ENCODE measurements around the gene DACT1. TPM values are rescaled to one million over a fixed set of nuclear protein-coding genes. Genes with fewer than 3 reads are reported as not detected.

Gene DACT1
- total RNA-seq, 2 experiments from 2014 or later = 8.8 to 8.9 TPM

GRCh38 chr14:58647777-58648176, 10.0 kb downstream of the DACT1 start:
- Mint-ChIP-seq H3K4me3 (no peak overlapping the region), H3K27me3 (no peaks in the 10 kb centered on the region), H3K4me1 (no peaks in the 10 kb centered on the region), H3K27ac (no peak overlapping the region), H3K36me3 (ENCODE audit: low read depth) (peaks cover 15% of the 10 kb centered on the region), H3K9me3 (ENCODE audit: low read depth) (no peaks in the 10 kb centered on the region)
- ChIA-PET POLR2A (no interaction called here), CTCF (interaction anchor here (0.7 kb wide), 1 partner anchor 23 kb away, joined by 3 read pairs; no protein-coding TSS in a partner anchor)
- no peak for ATAC-seq
- no peak for DNase-seq
- intact Hi-C loops (cut with DNase I, micrococcal nuclease) = no loop called here

GRCh38 chr14:58650857-58651256, 13.1 kb downstream of the DACT1 start:
- Mint-ChIP-seq H3K27me3 (peaks cover 1% of the 10 kb centered on the region), H3K27ac (no peak overlapping the region), H3K4me1 (no peaks in the 10 kb centered on the region), H3K9me3 (ENCODE audit: low read depth) (no peaks in the 10 kb centered on the region), H3K36me3 (ENCODE audit: low read depth) (peaks cover 6% of the 10 kb centered on the region), H3K4me3 (no peak overlapping the region)
- ChIA-PET CTCF (interaction anchor here (1.2 to 2.2 kb wide), 4 partner anchors 10 to 150 kb away, joined by 3 to 8 read pairs (median 5); no protein-coding TSS in a partner anchor), POLR2A (interaction anchor here (0.6 kb wide), 1 partner anchor 525 kb away, joined by 3 read pairs; no protein-coding TSS in a partner anchor)
- intact Hi-C loops (cut with DNase I, micrococcal nuclease) = loop anchor here in 1 of 2 experiments (10.0 kb wide), 1 partner anchor 74 kb away; no protein-coding TSS in a partner anchor
- ATAC-seq (no peak), DNase-seq (no peak)

DNA sequence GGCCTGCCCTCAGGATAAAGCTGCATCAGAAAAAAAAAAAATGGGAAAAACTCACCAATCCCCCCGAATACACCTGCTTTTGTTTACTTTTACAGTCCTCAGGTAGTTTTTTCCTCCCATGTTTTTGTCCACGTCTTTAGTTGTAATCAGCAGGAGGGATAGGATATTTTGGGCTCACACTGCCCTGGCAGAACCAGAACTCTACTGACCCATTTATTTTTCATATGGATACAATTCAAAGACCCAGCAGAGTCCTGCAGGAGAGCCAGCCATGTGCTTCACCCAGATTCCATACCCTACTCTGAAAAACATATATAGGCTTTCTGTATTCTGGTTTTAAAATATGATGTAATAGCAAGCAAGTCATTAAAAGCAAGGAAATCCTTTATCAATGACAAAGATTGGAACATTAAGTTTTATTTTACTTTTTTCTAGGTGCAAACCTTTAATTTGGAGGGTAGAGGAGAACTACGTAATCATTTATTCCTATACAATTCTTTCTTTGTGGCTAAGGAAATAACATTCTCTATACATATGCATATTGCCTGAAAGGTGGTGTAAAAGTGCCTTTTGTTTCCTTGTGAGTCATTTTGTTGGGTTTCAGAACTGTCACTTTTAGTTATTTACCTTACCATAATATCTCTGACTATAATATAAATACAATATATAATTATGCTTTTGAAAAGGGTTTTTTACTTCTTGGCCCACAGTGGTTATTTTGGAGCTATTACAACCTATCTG, 19.1 kb downstream of the DACT1 start:
- no peak for ATAC-seq
- Mint-ChIP-seq H3K36me3 (ENCODE audit: low read depth) (no peaks in the 10 kb centered on the region), H3K9me3 (ENCODE audit: low read depth) (no peaks in the 10 kb centered on the region), H3K4me1 (peaks cover 4% of the 10 kb centered on the region), H3K27ac (no peak overlapping the region), H3K27me3 (peaks cover 1% of the 10 kb centered on the region), H3K4me3 (no peak overlapping the region)
- intact Hi-C loops (cut with DNase I, micrococcal nuclease) = loop anchor here in 1 of 2 experiments (10.0 kb wide), 1 partner anchor 68 kb away; no protein-coding TSS in a partner anchor
- no peak for DNase-seq
- CTCF ChIA-PET = interaction anchor here (1.0 kb wide), 1 partner anchor 14 kb away, joined by 3 read pairs; no protein-coding TSS in a partner anchor
- POLR2A ChIA-PET = no interaction called here

DNA sequence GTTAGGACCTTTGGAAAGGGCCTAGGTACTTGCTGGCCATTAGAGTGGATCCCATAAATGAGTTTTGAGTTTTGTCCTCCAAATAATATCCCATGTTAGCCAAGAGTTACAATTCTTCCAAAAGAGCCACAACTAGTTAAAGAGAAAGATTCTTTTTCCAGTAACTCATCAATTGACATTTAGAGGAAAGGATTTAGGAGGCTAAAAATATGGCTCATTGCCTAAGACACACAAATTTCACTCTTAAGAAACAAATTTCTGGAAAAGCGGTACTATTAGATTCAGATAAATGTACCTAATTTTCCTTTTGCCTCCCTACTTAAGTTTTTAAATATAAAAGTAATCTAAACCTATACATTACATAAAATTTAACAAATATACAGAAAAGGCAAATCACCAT, 21.3 kb downstream of the DACT1 start:
- ChIA-PET CTCF (no interaction called here), POLR2A (no interaction called here)
- H3K4me3 Mint-ChIP-seq = no peak overlapping the region
- no peaks in the 10 kb centered on the region for H3K9me3 Mint-ChIP-seq (ENCODE audit: low read depth)
- no peak for ATAC-seq
- H3K27me3 Mint-ChIP-seq = no peaks in the 10 kb centered on the region
- DNase-seq = no peak
- peaks cover 14% of the 10 kb centered on the region for H3K4me1 Mint-ChIP-seq
- intact Hi-C loops (cut with DNase I, micrococcal nuclease) = loop anchor here in 1 of 2 experiments (10.0 kb wide), 1 partner anchor 66 kb away; no protein-coding TSS in a partner anchor
- H3K27ac Mint-ChIP-seq = no peak overlapping the region
- H3K36me3 Mint-ChIP-seq (ENCODE audit: low read depth) = no peaks in the 10 kb centered on the region

DNA sequence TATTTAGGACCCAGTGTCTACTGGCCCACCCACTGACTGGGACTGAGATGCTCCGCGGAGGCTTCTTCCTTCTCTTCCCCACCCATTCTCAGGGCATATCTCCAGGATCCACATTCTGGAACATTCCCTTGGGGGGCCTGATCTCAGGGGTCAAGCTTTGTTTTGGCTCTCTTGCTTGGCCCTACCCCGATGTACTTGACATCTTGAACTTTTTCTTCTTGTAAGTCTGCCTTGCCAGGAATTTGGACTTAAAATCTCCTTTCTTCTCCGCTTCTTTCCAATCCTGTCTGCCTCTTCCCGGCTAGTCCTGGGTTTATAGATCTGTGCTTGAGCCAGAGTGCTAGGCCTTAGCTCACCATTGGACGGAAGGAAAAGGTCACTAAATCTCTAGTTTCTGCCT, 22.1 kb downstream of the DACT1 start:
- no peaks in the 10 kb centered on the region for H3K9me3 Mint-ChIP-seq (ENCODE audit: low read depth)
- no peak for DNase-seq
- no peak overlapping the region for H3K27ac Mint-ChIP-seq
- no peaks in the 10 kb centered on the region for H3K27me3 Mint-ChIP-seq
- ATAC-seq = no peak
- ChIA-PET POLR2A (no interaction called here), CTCF (interaction anchor here (0.9 kb wide), 1 partner anchor 21 kb away, joined by 4 read pairs; no protein-coding TSS in a partner anchor)
- no peaks in the 10 kb centered on the region for H3K36me3 Mint-ChIP-seq (ENCODE audit: low read depth)
- no peak overlapping the region for H3K4me3 Mint-ChIP-seq
- intact Hi-C loops (cut with DNase I, micrococcal nuclease) = loop anchor here in 1 of 2 experiments (10.0 kb wide), 1 partner anchor 65 kb away; no protein-coding TSS in a partner anchor
- peaks cover 14% of the 10 kb centered on the region for H3K4me1 Mint-ChIP-seq

- Mint-ChIP-seq H3K27ac (no peak overlapping the region), H3K4me1 (peaks cover 14% of the 10 kb centered on the region), H3K4me3 (no peak overlapping the region), H3K27me3 (no peaks in the 10 kb centered on the region), H3K9me3 (ENCODE audit: low read depth) (no peaks in the 10 kb centered on the region), H3K36me3 (ENCODE audit: low read depth) (no peaks in the 10 kb centered on the region)
- POLR2A ChIA-PET = no interaction called here
- DNase-seq (no peak), ATAC-seq (no peak)
- intact Hi-C loops (cut with DNase I, micrococcal nuclease) = no loop called here
- CTCF ChIA-PET = interaction anchor here (0.9 kb wide), 1 partner anchor 22 kb away, joined by 4 read pairs; no protein-coding TSS in a partner anchor
Observed at GRCh38 chr14:58660407-58660806, 22.6 kb downstream of the DACT1 start.

- intact Hi-C loops (cut with DNase I, micrococcal nuclease) = no loop called here
- Mint-ChIP-seq H3K27ac (peak overlapping the region; percentile 55), H3K36me3 (ENCODE audit: low read depth) (no peaks in the 10 kb centered on the region), H3K27me3 (no peaks in the 10 kb centered on the region), H3K9me3 (ENCODE audit: low read depth) (no peaks in the 10 kb centered on the region), H3K4me1 (peaks cover 22% of the 10 kb centered on the region), H3K4me3 (no peak overlapping the region)
- POLR2A ChIA-PET = interaction anchor here (0.7 kb wide), 2 partner anchors 235 to 578 kb away, joined by 3 to 5 read pairs; partner anchors contain the start of gene TIMM9
- CTCF ChIA-PET = interaction anchor here (0.9 to 2.1 kb wide), 4 partner anchors 9 to 23 kb away, joined by 4 to 5 read pairs (median 4); no protein-coding TSS in a partner anchor
- ATAC-seq (peak; percentile 66), DNase-seq (no peak)
Observed at GRCh38 chr14:58662018-58662417, 24.3 kb downstream of the DACT1 start.

GRCh38 chr14:58662759-58663158, 25.0 kb downstream of the DACT1 start:
- Mint-ChIP-seq H3K36me3 (ENCODE audit: low read depth) (no peaks in the 10 kb centered on the region), H3K9me3 (ENCODE audit: low read depth) (no peaks in the 10 kb centered on the region), H3K27me3 (no peaks in the 10 kb centered on the region), H3K4me3 (no peak overlapping the region), H3K27ac (no peak overlapping the region), H3K4me1 (peaks cover 22% of the 10 kb centered on the region)
- DNase-seq = no peak
- ChIA-PET CTCF (interaction anchor here (1.4 to 2.1 kb wide), 3 partner anchors 8 to 24 kb away, joined by 4 to 5 read pairs (median 4); no protein-coding TSS in a partner anchor), POLR2A (interaction anchor here (0.7 kb wide), 1 partner anchor 577 kb away, joined by 5 read pairs; no protein-coding TSS in a partner anchor)
- no peak for ATAC-seq
- intact Hi-C loops (cut with DNase I, micrococcal nuclease) = no loop called here

DNA sequence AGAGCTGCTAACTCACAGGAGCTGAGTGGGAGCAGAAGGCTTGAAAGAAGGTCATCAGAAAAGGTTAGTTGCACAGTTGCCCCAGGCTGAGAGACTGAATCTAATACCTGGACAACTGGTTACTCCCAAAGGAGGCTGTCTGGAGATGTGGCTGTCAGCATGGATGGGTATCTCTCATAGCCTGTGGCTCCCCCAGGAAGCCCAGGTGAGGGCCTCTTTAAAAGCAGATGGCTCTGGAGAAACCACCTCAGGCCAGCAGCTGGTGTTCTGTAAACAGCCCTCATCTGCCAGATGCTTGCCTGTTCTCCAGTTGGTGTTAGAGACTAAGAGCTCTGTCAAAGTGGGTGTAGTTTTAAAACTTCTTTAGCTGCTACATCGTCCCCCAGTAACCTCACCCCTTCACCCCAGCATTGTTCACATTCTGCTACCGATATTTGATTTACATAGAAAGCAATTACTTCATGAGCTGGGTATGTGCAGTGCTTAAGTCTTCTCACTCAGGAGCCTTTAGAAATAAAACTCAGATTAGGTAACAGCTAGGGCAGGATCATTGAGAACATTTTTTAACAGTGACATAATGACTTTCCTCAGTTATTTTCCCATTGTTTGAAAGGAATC, 25.8 kb downstream of the DACT1 start:
- H3K36me3 Mint-ChIP-seq (ENCODE audit: low read depth) = no peaks in the 10 kb centered on the region
- intact Hi-C loops (cut with DNase I, micrococcal nuclease) = no loop called here
- peaks cover 22% of the 10 kb centered on the region for H3K4me1 Mint-ChIP-seq
- DNase-seq = no peak
- POLR2A ChIA-PET = interaction anchor here (0.6 kb wide), 1 partner anchor 12 kb away, joined by 4 read pairs; no protein-coding TSS in a partner anchor
- CTCF ChIA-PET = interaction anchor here (1.8 kb wide), 1 partner anchor 12 kb away, joined by 5 read pairs; no protein-coding TSS in a partner anchor
- H3K27ac Mint-ChIP-seq = no peak overlapping the region
- no peaks in the 10 kb centered on the region for H3K27me3 Mint-ChIP-seq
- no peak for ATAC-seq
- no peaks in the 10 kb centered on the region for H3K9me3 Mint-ChIP-seq (ENCODE audit: low read depth)
- H3K4me3 Mint-ChIP-seq = no peak overlapping the region

DNA sequence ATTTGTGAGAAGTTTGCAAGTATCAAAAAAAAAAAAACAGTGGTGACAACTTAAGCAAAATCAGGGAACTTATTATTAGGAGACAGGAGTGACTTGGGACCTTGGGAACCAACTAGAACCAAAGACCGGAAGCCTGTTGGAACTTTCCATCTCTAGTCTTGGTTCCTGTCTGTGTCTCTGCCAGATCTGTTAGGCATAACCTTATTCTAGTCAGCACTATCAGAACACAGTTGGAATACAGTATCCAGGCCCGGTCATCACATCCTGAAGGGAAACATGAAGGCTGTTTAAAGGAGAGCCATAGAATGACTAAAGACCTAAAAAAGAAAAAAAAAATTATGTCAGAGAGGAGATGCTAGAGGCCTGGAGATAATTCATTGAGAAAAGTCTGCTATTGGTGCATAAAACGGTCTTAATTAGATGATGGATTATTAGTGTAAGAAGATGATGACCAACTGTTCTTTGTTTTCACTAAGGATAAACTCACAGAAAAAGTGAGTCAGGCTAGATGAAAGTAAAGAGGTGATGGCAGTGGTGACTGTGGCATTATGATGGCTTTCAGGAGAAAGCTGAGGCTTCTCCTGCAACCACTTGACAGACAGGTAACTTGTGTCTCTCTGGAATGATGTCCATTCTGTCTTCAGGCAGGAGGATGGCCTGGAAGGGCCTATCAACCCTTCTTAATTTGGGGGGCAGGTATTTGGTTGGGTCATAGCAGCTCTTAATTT, 28.2 kb downstream of the DACT1 start:
- Mint-ChIP-seq H3K9me3 (ENCODE audit: low read depth) (no peaks in the 10 kb centered on the region), H3K36me3 (ENCODE audit: low read depth) (no peaks in the 10 kb centered on the region), H3K4me1 (peaks cover 22% of the 10 kb centered on the region), H3K4me3 (no peak overlapping the region), H3K27me3 (no peaks in the 10 kb centered on the region), H3K27ac (no peak overlapping the region)
- ATAC-seq = peak; percentile 47
- DNase-seq = no peak
- intact Hi-C loops (cut with DNase I, micrococcal nuclease) = no loop called here
- POLR2A ChIA-PET = no interaction called here
- CTCF ChIA-PET = no interaction called here

GRCh38 chr14:58666737-58667136, 29.0 kb downstream of the DACT1 start:
- CTCF ChIA-PET = no interaction called here
- intact Hi-C loops (cut with DNase I, micrococcal nuclease) = no loop called here
- Mint-ChIP-seq H3K36me3 (ENCODE audit: low read depth) (no peaks in the 10 kb centered on the region), H3K27ac (no peak overlapping the region), H3K4me3 (no peak overlapping the region), H3K27me3 (no peaks in the 10 kb centered on the region), H3K4me1 (peaks cover 19% of the 10 kb centered on the region), H3K9me3 (ENCODE audit: low read depth) (no peaks in the 10 kb centered on the region)
- no peak for DNase-seq
- ATAC-seq = no peak
- POLR2A ChIA-PET = no interaction called here

Data from activated CD4-positive, alpha-beta T cell treated with anti-CD3 and anti-CD28 coated beads for 36 hours (primary cell).